ENCODE data around the gene RPIA.
"Not testable (repeated sequence)": the region's sequence is repeated elsewhere in the genome, so short reads cannot be mapped to it uniquely, and the experiment has no call there.

Gene RPIA

GRCh38 chr2:88789213-88789612 is 97.7 kb downstream of the RPIA start:
- DNase-seq (ENCODE audit: low spot score) = not testable (repeated sequence)

GRCh38 chr2:88795932-88796331 is 104.5 kb downstream of the RPIA start:
- DNase-seq (ENCODE audit: low spot score) = not testable (repeated sequence)

- DNase-seq (ENCODE audit: low spot score) = not testable (repeated sequence)
Measured at GRCh38 chr2:88796523-88796922, 105.0 kb downstream of the RPIA start.

GRCh38 chr2:88797164-88797563 is 105.7 kb downstream of the RPIA start:
- DNase-seq (ENCODE audit: low spot score) = not testable (repeated sequence)

Measured in COLO829 (cell line).